Testis (tissue), 2 donors: ENCODE measurements around the gene ZNF607.

Experiments used
- POLR2A ChIP-seq: fragments of 450-650 bp; IDR thresholded peaks from one replicate; pipeline ENCODE4 v1.6.1; 2017; ENCODE audit warnings: antibody characterized with exemption, mild to moderate bottlenecking, moderate library complexity
- TF ChIP-seq, protein P1 (sequence below), 3 experiments: fragments of 450-650 bp in 2 of 3; fragments of 200-600 bp in 1 of 3; sonication (generic) in 1 of 3; IDR thresholded peaks; one replicate each; pipeline ENCODE4 v1.5.1; 2016 to 2019; ENCODE audit warnings: antibody characterized with exemption in 3 of 3, mild to moderate bottlenecking in 2 of 3, moderate library complexity in 1 of 3

DNA sequence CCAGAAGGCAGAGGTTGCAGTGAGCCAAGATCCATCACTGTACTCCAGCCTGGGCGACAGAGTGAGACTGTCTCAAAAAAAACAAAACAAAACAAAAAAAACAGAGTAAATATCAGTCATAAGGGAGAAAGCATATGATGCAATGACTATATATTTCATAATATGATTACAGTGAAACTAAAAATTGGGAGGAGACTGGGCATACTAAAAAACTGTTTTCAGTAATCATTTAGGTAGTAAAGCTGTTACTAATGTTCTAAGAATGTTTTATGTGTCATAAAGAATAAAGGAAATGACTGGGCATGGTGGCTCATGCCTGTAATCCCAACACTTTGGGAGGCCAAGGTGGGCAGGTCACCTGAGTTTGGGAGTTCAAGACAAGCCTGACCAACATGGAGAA, 43.9 kb upstream of the ZNF607 start:
- TF ChIP-seq, protein P1, sequence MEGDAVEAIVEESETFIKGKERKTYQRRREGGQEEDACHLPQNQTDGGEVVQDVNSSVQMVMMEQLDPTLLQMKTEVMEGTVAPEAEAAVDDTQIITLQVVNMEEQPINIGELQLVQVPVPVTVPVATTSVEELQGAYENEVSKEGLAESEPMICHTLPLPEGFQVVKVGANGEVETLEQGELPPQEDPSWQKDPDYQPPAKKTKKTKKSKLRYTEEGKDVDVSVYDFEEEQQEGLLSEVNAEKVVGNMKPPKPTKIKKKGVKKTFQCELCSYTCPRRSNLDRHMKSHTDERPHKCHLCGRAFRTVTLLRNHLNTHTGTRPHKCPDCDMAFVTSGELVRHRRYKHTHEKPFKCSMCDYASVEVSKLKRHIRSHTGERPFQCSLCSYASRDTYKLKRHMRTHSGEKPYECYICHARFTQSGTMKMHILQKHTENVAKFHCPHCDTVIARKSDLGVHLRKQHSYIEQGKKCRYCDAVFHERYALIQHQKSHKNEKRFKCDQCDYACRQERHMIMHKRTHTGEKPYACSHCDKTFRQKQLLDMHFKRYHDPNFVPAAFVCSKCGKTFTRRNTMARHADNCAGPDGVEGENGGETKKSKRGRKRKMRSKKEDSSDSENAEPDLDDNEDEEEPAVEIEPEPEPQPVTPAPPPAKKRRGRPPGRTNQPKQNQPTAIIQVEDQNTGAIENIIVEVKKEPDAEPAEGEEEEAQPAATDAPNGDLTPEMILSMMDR (IDR thresholded peaks at IDR 0.05) = no peak
- no peak for TF ChIP-seq POLR2A
